Measurements from ENCODE around the gene TCF19. TPM values are rescaled to one million over a fixed set of nuclear protein-coding genes. Genes with fewer than 3 reads are reported as not detected.
"Not testable (repeated sequence)": the region's sequence is repeated elsewhere in the genome, so short reads cannot be mapped to it uniquely, and the experiment has no call there.

TCF19 gene
- total and polyA plus RNA-seq, 8 donors = 5.0 to 16.1 (median 7.4) TPM

DNA sequence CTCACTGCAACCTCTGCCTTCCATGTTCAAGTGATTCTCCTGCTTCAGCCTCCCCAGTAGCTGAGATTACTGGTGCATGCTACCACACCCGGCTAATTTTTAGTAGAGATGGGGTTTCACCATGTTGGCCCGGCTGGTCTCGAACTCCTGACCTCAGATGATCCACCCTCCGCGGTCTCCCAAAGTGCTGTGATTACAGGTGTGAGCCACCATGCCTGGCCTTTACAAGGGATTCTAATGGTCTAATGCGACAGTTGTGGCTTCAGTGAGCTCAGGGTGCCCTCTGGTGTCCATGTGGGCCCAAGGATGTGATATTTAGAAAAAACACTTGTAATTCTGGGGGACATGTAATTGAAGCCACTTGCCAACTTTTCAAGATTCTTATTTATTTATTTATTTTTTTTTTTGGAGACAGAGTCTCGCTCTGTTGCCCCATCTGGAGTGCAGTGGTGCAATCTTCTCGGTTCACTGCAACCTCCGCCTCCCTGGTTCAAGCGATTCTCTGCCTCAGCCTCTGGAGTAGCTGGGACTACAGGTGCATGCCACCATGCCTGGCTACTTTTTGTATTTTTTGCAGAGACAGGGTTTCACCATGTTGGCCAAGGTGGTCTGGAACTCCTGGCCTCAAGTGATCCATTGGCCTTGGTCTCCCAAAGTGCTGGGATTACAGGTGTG is 34.2 kb downstream of the TCF19 start:
- TF ChIP-seq, protein P1, sequence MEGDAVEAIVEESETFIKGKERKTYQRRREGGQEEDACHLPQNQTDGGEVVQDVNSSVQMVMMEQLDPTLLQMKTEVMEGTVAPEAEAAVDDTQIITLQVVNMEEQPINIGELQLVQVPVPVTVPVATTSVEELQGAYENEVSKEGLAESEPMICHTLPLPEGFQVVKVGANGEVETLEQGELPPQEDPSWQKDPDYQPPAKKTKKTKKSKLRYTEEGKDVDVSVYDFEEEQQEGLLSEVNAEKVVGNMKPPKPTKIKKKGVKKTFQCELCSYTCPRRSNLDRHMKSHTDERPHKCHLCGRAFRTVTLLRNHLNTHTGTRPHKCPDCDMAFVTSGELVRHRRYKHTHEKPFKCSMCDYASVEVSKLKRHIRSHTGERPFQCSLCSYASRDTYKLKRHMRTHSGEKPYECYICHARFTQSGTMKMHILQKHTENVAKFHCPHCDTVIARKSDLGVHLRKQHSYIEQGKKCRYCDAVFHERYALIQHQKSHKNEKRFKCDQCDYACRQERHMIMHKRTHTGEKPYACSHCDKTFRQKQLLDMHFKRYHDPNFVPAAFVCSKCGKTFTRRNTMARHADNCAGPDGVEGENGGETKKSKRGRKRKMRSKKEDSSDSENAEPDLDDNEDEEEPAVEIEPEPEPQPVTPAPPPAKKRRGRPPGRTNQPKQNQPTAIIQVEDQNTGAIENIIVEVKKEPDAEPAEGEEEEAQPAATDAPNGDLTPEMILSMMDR (IDR thresholded peaks at IDR 0.05) = peak in 4 of 7 experiments; percentile 42 to 81 (median 66)
- TF ChIP-seq POLR2AphosphoS5 (IDR thresholded peaks at IDR 0.05) = peak in 2 of 3 donors; percentile 9 to 66
- H3K27ac ChIP-seq, H3K27me3 ChIP-seq, H3K9me3 ChIP-seq, H3K36me3 ChIP-seq, H3K4me3 ChIP-seq: not testable (repeated sequence)
- WGBS, 5 donors = 47 to 53% (median 50%) methylated on average over 10 of the region's 10 CpGs
- intact Hi-C loops (cut with DNase I; ENCODE audit: low total_unique reads) = loop anchor here (5.0 kb wide), 1 partner anchor 55 kb away; the partner anchor contains the start of gene PSORS1C2
- peak; percentile 82 to 89 for DNase-seq
- peaks cover 5 to 27% (median 11%) of the 10 kb centered on the region in 4 donors for H3K4me1 ChIP-seq

DNA sequence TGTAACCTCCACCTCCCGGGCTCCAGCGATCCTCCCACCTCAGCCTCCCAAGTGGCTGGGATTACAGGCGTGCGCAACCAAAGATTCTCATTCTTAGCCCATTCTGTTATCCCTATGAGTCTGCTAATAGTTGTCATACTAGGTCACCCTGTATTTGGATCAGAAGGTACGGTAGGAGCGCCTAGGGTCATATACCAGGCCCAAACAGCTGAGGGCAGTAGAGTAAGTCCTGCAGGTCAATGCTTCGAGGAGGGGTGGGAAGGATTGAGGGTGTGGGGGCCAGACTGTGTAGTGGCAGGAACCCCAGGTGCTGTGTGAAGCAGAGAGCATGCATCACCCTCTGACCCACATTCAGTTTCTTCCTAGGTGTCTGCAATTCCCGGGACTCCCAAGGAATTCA is 34.8 kb downstream of the TCF19 start:
- Histone ChIP-seq H3K27me3 (no peaks in the 10 kb centered on the region), H3K9me3 (no peaks in the 10 kb centered on the region), H3K4me3 (no peak overlapping the region), H3K27ac (no peak overlapping the region), H3K4me1 (peaks cover 4 to 29% (median 11%) of the 10 kb centered on the region in 4 donors), H3K36me3 (no peaks in the 10 kb centered on the region)
- intact Hi-C loops (cut with DNase I; ENCODE audit: low total_unique reads) = loop anchor here (5.0 kb wide), 1 partner anchor 56 kb away; the partner anchor contains the start of gene PSORS1C2
- WGBS, 5 donors = 73 to 77% (median 76%) methylated on average over 7 to 8 of the region's 8 CpGs
- peak in 1 of 2 donors; percentile 24 for DNase-seq
- TF ChIP-seq EP300 (IDR thresholded peaks at IDR 0.05) (no peak), POLR2A (IDR thresholded peaks at IDR 0.05) (no peak), POLR2AphosphoS5 (IDR thresholded peaks at IDR 0.05) (no peak)
- TF ChIP-seq, protein P1 (IDR thresholded peaks at IDR 0.05) = no peak

DNA sequence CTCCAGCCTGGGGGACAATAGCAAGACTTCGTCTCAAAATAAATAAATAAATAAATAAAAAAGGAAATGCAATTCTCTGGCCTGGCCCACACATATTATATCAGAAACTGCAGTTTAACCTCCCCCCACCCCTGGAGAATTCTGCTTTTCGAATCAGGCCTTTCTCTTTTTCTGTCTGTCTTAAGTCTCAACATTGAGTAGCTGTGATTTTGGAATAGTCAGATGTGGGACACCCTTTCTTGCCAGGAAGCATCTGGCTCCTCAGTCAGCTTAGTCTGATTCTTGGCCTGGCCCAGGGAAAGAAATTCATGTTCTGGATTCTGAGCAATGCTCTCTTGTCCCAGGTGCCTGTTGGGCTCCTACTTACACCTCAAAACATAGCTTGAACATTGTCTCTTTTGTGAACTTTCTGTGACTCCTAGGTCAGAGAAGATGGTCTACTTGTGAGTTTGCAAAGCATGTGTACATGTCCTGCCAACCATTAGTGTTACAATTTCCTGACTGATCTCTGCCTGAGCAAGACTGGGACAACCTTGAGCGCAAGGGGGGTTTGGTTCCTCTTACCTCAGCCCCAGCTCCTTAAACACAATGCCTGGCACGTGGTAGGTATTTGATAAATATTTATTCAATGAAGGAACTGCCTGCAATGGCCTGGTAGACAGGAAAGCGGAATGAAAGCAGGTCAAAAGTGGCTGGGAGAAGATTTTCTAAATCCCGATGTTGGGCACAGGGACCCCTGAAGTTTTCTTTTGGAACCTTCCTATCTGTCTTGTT is 35.9 kb downstream of the TCF19 start:
- TF ChIP-seq EP300 (IDR thresholded peaks at IDR 0.05) = no peak
- no peak for TF ChIP-seq POLR2A (IDR thresholded peaks at IDR 0.05)
- TF ChIP-seq, protein P1 (IDR thresholded peaks at IDR 0.05) = no peak
- no peak for TF ChIP-seq POLR2AphosphoS5 (IDR thresholded peaks at IDR 0.05)
- no peaks in the 10 kb centered on the region for H3K27me3 ChIP-seq
- intact Hi-C loops (cut with DNase I; ENCODE audit: low total_unique reads) = loop anchor here (5.0 kb wide), 1 partner anchor 57 kb away; the partner anchor contains the start of gene PSORS1C2
- H3K4me3 ChIP-seq = no peak overlapping the region
- WGBS, 5 donors = 47 to 56% (median 55%) methylated on average over 6 of the region's 6 CpGs
- H3K4me1 ChIP-seq = peaks cover 6 to 35% (median 19%) of the 10 kb centered on the region in 4 donors
- DNase-seq = peak; percentile 12 to 25
- H3K9me3 ChIP-seq = no peaks in the 10 kb centered on the region
- no peaks in the 10 kb centered on the region for H3K36me3 ChIP-seq
- peak overlapping the region in 1 of 5 donors; percentile 3 for H3K27ac ChIP-seq

DNA sequence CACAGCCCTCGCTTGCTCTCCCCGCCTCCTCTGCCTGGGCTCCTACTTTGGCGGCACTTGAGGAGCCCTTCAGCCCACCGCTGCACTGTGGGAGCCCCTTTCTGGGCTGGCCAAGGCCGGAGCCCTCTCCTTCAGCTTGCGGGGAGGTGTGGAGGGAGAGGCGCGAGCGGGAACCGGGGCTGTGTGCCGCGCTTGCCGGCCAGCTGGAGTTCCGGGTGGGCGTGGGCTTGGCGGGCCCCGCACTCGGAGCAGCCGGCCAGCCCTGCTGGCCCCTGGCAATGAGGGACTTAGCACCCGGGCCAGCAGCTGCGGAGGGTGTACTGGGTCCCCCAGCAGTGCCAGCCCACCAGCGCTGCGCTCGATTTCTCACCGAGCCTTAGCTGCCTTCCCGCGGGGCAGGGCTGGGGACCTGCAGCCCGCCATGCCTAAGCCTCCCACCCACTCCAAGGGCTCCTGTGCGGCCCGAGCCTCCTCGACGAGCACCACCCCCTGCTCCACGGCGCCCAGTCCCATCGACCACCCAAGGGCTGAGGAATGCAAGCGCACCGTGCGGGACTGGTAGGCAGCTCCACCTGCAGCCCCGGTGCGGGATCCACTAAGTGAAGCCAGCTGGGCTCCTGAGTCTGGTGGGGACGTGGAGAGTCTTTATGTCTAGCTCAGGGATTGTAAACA is 37.1 kb downstream of the TCF19 start:
- not testable (repeated sequence) for DNase-seq, H3K9me3 ChIP-seq, H3K36me3 ChIP-seq, H3K4me3 ChIP-seq, H3K27me3 ChIP-seq
- Histone ChIP-seq H3K27ac (peak overlapping the region in 1 of 5 donors; percentile 3), H3K4me1 (peaks cover 6 to 34% (median 26%) of the 10 kb centered on the region in 4 donors)
- WGBS, 5 donors = 95 to 98% (median 96%) methylated on average over 12 to 41 of the region's 41 CpGs
- intact Hi-C loops (cut with DNase I; ENCODE audit: low total_unique reads) = loop anchor here (5.0 kb wide), 1 partner anchor 172 kb away; no protein-coding TSS in a partner anchor

DNA sequence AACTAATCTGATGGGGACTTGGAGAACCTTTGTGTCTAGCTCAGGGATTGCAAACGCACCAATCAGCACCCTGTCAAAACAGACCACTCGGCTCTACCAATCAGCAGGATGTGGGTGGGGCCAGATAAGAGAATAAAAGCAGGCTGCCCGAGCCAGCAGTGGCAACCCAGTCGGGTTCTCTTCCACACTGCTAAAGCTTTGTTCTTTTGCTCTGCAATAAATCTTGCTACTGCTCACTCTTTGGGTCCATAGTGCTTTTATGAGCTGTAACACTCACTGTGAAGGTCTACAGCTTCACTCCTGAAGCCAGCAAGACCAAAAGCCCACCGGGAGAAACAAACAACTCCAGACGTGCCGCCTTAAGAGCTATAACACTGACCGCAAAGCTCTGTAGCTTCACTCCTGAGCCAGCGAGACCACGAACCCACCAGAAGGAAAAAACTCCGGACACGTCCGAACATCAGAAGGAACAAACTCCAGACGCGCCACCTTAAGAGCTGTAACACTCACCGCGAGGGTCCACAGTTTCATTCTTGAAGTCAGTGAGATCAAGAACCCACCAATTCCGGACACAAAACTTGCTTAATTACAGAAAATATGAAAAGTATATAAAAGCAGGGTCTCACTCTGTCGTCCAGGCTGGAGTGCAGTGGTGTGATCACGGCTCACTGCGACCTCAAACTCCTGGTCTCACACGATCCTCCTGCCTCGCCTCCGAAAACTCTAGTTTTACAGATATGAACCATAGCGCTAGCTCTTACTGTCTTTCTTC is 38.0 kb downstream of the TCF19 start:
- H3K4me1 ChIP-seq = peaks cover 6 to 34% (median 27%) of the 10 kb centered on the region in 4 donors
- DNase-seq = not testable (repeated sequence)

More for the DNA sequence above, 38.0 kb downstream of the TCF19 start:
- not testable (repeated sequence) for H3K27me3 ChIP-seq, H3K9me3 ChIP-seq
- intact Hi-C loops (cut with DNase I; ENCODE audit: low total_unique reads) = loop anchor here (5.0 kb wide), 1 partner anchor 171 kb away; no protein-coding TSS in a partner anchor
- Histone ChIP-seq H3K27ac (peak overlapping the region; percentile 93 to 98 (median 95)), H3K36me3 (peaks cover 0 to 11% (median 2%) of the 10 kb centered on the region in 4 donors), H3K4me3 (peak overlapping the region; percentile 42 to 72 (median 63))
- 73 to 80% (median 77%) methylated on average over 25 of the region's 25 CpGs for WGBS, 5 donors

Data from stomach (tissue), 9 donors.